Endothelial cell of umbilical vein (primary cell): ENCODE data around the gene GPATCH2. TPM values are rescaled to one million over a fixed set of nuclear protein-coding genes. Genes with fewer than 3 reads are reported as not detected.

Experiments used
- BruUV-seq: library from RNA; stranded (reverse); fragments of 400-500 nt; replicated peaks from 2 replicates; lab custom pipeline; 2021; lab: Mats Ljungman, UMichigan
- CTCF ChIA-PET: fragments of 300-600, 350-600 bp; sonication (Branson Sonifier 250); formaldehyde crosslinking; loops from one replicate; lab custom pipeline; 2021; ENCODE audit warnings: antibody characterized with exemption, inconsistent platforms; lab: Charles Lee
- POLR2A ChIA-PET: fragments of 300-600, 350-600 bp; sonication (Branson Sonifier 250); formaldehyde crosslinking; loops from one replicate; lab custom pipeline; 2021; ENCODE audit warnings: antibody characterized with exemption, inconsistent platforms; lab: Charles Lee
- DNase-seq: peaks from one replicate; pipeline ENCODE4 v3.0.0-alpha.2; 2011; ENCODE audit warnings: low read depth, low spot score
- FAIRE-seq: peaks from 2 replicates; lab custom pipeline; 2011; peaks lifted over from hg19 to GRCh38; lab: Jason Lieb, UNC
- H2AFZ ChIP-seq: 2 replicates; pipeline ENCODE4 v1.6.0; 2012; ENCODE audit warnings: low read depth, low read length, control low read depth, inconsistent platforms
- H3K27ac ChIP-seq: 2 replicates; pipeline ENCODE4 v1.5.1; 2011; ENCODE audit warnings: low read depth, mild to moderate bottlenecking, control low read depth, low read length, moderate library complexity; ENCODE audit not compliant: insufficient read depth
- H3K27me3 ChIP-seq, 2 experiments: 2 replicates each; pipeline versions ENCODE4 v1.6.0 to v1.6.1; 2011; ENCODE audit warnings: low read length in 2 of 2, mixed read lengths in 1 of 2; ENCODE audit not compliant: control insufficient read depth in 2 of 2, insufficient read depth in 2 of 2
- H3K36me3 ChIP-seq, 2 experiments: 2 replicates in 1 of 2; 3 replicates in 1 of 2; pipeline ENCODE4 v1.5.1; 2011; ENCODE audit warnings: low read length in 2 of 2, mild to moderate bottlenecking in 1 of 2, moderate library complexity in 1 of 2; ENCODE audit not compliant: control insufficient read depth in 2 of 2, insufficient read depth in 2 of 2; ENCODE audit errors: extremely low read depth in 1 of 2
- H3K4me1 ChIP-seq: 3 replicates; pipeline ENCODE4 v1.5.1; 2011; ENCODE audit warnings: mild to moderate bottlenecking, low read length; ENCODE audit not compliant: control insufficient read depth, insufficient read depth; ENCODE audit errors: extremely low read depth
- H3K4me2 ChIP-seq: 2 replicates; pipeline ENCODE4 v1.6.1; 2011; ENCODE audit warnings: low read length, control low read depth, mixed read lengths; ENCODE audit not compliant: insufficient read depth
- H3K4me3 ChIP-seq, 3 experiments: fragments of 200-600 bp in 1 of 3; sonication (generic), shearing (Covaris generic) in 1 of 3; replicated peaks in 1 of 3; 2 replicates each; pipeline ENCODE4 v1.5.1; 2011 to 2016; ENCODE audit warnings: control low read depth in 3 of 3, low read length in 3 of 3, mild to moderate bottlenecking in 2 of 3, inconsistent platforms in 1 of 3, low read depth in 1 of 3, moderate library complexity in 1 of 3; ENCODE audit not compliant: insufficient read depth in 1 of 3
- H3K79me2 ChIP-seq: 2 replicates; pipeline ENCODE4 v1.6.0; 2012; ENCODE audit warnings: low read length, inconsistent platforms; ENCODE audit not compliant: control insufficient read depth, insufficient read depth
- H3K9ac ChIP-seq: replicated peaks from 2 replicates; pipeline ENCODE3; 2011; ENCODE audit warnings: low read length, control low read depth; ENCODE audit not compliant: insufficient read depth; ENCODE audit errors: extremely low read depth
- H3K9me1 ChIP-seq: replicated peaks from 3 replicates; pipeline ENCODE4 v1.6.0; 2011; ENCODE audit warnings: mild to moderate bottlenecking, low read length; ENCODE audit not compliant: control insufficient read depth, insufficient read depth; ENCODE audit errors: extremely low read depth
- H3K9me3 ChIP-seq: replicated peaks from 2 replicates; pipeline ENCODE4 v1.5.1; 2012; ENCODE audit warnings: low read length, inconsistent platforms; ENCODE audit not compliant: control insufficient read depth, insufficient read depth
- H4K20me1 ChIP-seq: replicated peaks from 2 replicates; pipeline ENCODE3; 2011; ENCODE audit warnings: mild to moderate bottlenecking, low read length; ENCODE audit not compliant: control insufficient read depth, insufficient read depth; ENCODE audit errors: extremely low read depth
- CTCF ChIP-seq, 2 donors: IDR thresholded peaks; 1 replicate in 1 of 2; 2 replicates in 1 of 2; pipeline ENCODE4 v1.5.1; 2011; ENCODE audit warnings: low read length in 2 of 2, mild to moderate bottlenecking in 2 of 2, moderate library complexity in 2 of 2, control low read depth in 1 of 2, inconsistent platforms in 1 of 2, low read depth in 1 of 2; ENCODE audit not compliant: insufficient read depth in 1 of 2; ENCODE audit errors: extremely low read depth in 1 of 2
- EZH2 ChIP-seq: IDR thresholded peaks from 2 replicates; pipeline ENCODE4 v1.6.1; 2012; ENCODE audit warnings: borderline replicate concordance, low read depth, mild to moderate bottlenecking, moderate library complexity, low read length, inconsistent platforms; ENCODE audit not compliant: severe bottlenecking
- FOS ChIP-seq: IDR thresholded peaks from 2 replicates; pipeline ENCODE4 v1.6.1; 2011; ENCODE audit warnings: mild to moderate bottlenecking, low read length, moderate library complexity, borderline replicate concordance; ENCODE audit not compliant: insufficient read depth
- GATA2 ChIP-seq: IDR thresholded peaks from 2 replicates; pipeline ENCODE4 v1.7.0; 2011; ENCODE audit warnings: low read depth, mild to moderate bottlenecking, moderate library complexity, mixed read lengths, low read length; ENCODE audit not compliant: insufficient read length, insufficient read depth
- JUN ChIP-seq: IDR thresholded peaks from 2 replicates; pipeline ENCODE4 v1.6.1; 2011; ENCODE audit warnings: borderline replicate concordance, low read depth; ENCODE audit not compliant: insufficient read length, insufficient read depth
- MAX ChIP-seq: IDR thresholded peaks from 2 replicates; pipeline ENCODE4 v1.6.1; 2011; ENCODE audit not compliant: insufficient read depth, insufficient read length
- MYC ChIP-seq: IDR thresholded peaks from one replicate; pipeline ENCODE4 v1.6.1; 2011; ENCODE audit warnings: mild to moderate bottlenecking, low read depth, low read length
- POLR2A ChIP-seq: IDR thresholded peaks from 2 replicates; pipeline ENCODE4 v1.6.1; 2012; ENCODE audit warnings: low read depth, mild to moderate bottlenecking, control low read depth, low read length
- POLR2AphosphoS5 ChIP-seq: IDR thresholded peaks from 2 replicates; pipeline ENCODE4 v1.6.1; 2012; ENCODE audit warnings: low read depth, mild to moderate bottlenecking, control low read depth, low read length, moderate library complexity; ENCODE audit not compliant: insufficient read depth
- dilution Hi-C: fragments of 300-500 bp; cut with MboI; formaldehyde crosslinking; loops from one replicate; pipeline ENCODE4 v1.15.0; 2019; ENCODE audit warnings: low sequenced_read_pairs; ENCODE audit not compliant: extremely low pct_ligation_motif_present
- intact Hi-C: fragments of 100-400 bp; cut with micrococcal nuclease; formaldehyde crosslinking; loops from one replicate; pipeline ENCODE4 v1.10.0; 2022
- polyA plus RNA-seq, 4 experiments: library from polyadenylated mRNA; depleted of rRNA in 3 of 4; stranded (reverse) in 3 of 4; unstranded in 1 of 4; fragments of >200 nt; gene quantifications; 2 replicates each; pipeline versions ENCODE4 v1.2.1 to v1.2.3, GENCODE V29; 2011 to 2012; ENCODE audit warnings: missing spikeins in 1 of 4
- total RNA-seq: library from RNA; stranded (reverse); gene quantifications from 2 replicates; pipeline ENCODE4 v1.2.3, GENCODE V29; 2021

The GPATCH2 gene
- total and polyA plus RNA-seq, 2 donors (not counting 3 experiments of a cell fraction or from before 2014, with no cell fraction given) = 3.3 to 15.6 TPM

- H3K36me3 ChIP-seq = no peaks in the 10 kb centered on the region
- BruUV-seq = no TSS peak
- no peak overlapping the region for H3K27ac ChIP-seq
- H3K27me3 ChIP-seq = no peaks in the 10 kb centered on the region
- no peak overlapping the region for H2AFZ ChIP-seq
- POLR2A ChIA-PET = no interaction called here
- DNase-seq (no peak), FAIRE-seq (no peak)
- dilution Hi-C loops = no loop called here
- no peak overlapping the region for H3K9ac ChIP-seq
- intact Hi-C loops = no loop called here
- H4K20me1 ChIP-seq = no peaks in the 10 kb centered on the region
- CTCF ChIA-PET = no interaction called here
- no peak overlapping the region for H3K4me3 ChIP-seq
- TF ChIP-seq CTCF (IDR thresholded peaks at IDR 0.05; ENCODE audit: extremely low read depth in 1 of 2, insufficient read depth in 1 of 2, low read depth in 1 of 2, low read length in 2 of 2) = no peak
- no peak for TF ChIP-seq MYC
- no peak for TF ChIP-seq MAX
- TF ChIP-seq POLR2A = no peak
- no peak for TF ChIP-seq FOS
- no peak for TF ChIP-seq GATA2
- no peak for TF ChIP-seq JUN
- no peak for TF ChIP-seq EZH2
- no peak for TF ChIP-seq POLR2AphosphoS5
- no peaks in the 10 kb centered on the region for H3K79me2 ChIP-seq
- no peaks in the 10 kb centered on the region for H3K9me3 ChIP-seq
- H3K4me1 ChIP-seq = no peaks in the 10 kb centered on the region
- H3K9me1 ChIP-seq = no peaks in the 10 kb centered on the region
- H3K4me2 ChIP-seq = no peak overlapping the region
Measured at GRCh38 chr1:217403026-217403720, 227.7 kb downstream of the GPATCH2 start.
